Liver (tissue), 3 donors: Measurements from ENCODE around the gene RAB11A.
"Not testable (repeated sequence)": the region's sequence is repeated elsewhere in the genome, so short reads cannot be mapped to it uniquely, and the experiment has no call there.

Experiments used
- EGR1 ChIP-seq, 2 donors: IDR thresholded peaks; 2 replicates each; pipeline ENCODE4 v1.6.1; 2016 to 2018; ENCODE audit warnings: antibody characterized with exemption in 2 of 2, low read depth in 2 of 2
- GABPA ChIP-seq, 2 donors: IDR thresholded peaks in 1 of 2; conservative IDR thresholded peaks in 1 of 2; 2 replicates each; pipeline ENCODE4 v1.6.1; 2016; ENCODE audit warnings: antibody characterized with exemption in 2 of 2, mild to moderate bottlenecking in 1 of 2, moderate library complexity in 1 of 2
- HNF4A ChIP-seq, 2 donors: conservative IDR thresholded peaks; 2 replicates each; pipeline ENCODE4 v1.6.1; 2016; ENCODE audit warnings: antibody characterized with exemption in 2 of 2, mild to moderate bottlenecking in 2 of 2
- JUND ChIP-seq, 2 donors: IDR thresholded peaks; 2 replicates each; pipeline ENCODE4 v1.6.1; 2016; ENCODE audit warnings: antibody characterized with exemption in 2 of 2
- MAX ChIP-seq: IDR thresholded peaks from 2 replicates; pipeline ENCODE4 v1.6.1; 2016; ENCODE audit warnings: antibody characterized with exemption
- RAD21 ChIP-seq, 2 donors: IDR thresholded peaks; 2 replicates each; pipeline ENCODE4 v1.6.1; 2016; ENCODE audit warnings: antibody characterized with exemption in 2 of 2, mild to moderate bottlenecking in 2 of 2
- SP1 ChIP-seq: IDR thresholded peaks from 2 replicates; pipeline ENCODE4 v1.6.1; 2018; ENCODE audit warnings: antibody characterized with exemption, mild to moderate bottlenecking
- YY1 ChIP-seq: IDR thresholded peaks from 2 replicates; pipeline ENCODE4 v1.6.1; 2016; ENCODE audit warnings: antibody characterized with exemption, mild to moderate bottlenecking
- TF ChIP-seq, protein P1 (sequence below): fragments of 150-350 bp; IDR thresholded peaks from 2 replicates; pipeline ENCODE4 v1.5.1; 2017; ENCODE audit warnings: improper control_type of control experiment, low read depth, low read length; ENCODE audit not compliant: missing input control
- TF ChIP-seq, protein P2 (sequence below): IDR thresholded peaks from 2 replicates; pipeline ENCODE4 v1.6.1; 2016; ENCODE audit warnings: antibody characterized with exemption, mild to moderate bottlenecking
- donor health status: healthy.
- donor health status: healthy.

- TF ChIP-seq GABPA (IDR thresholded peaks at IDR 0.05 in 1 of 2, conservative IDR thresholded peaks at IDR 0.05 in 1 of 2); MAX; YY1; RAD21 (IDR thresholded peaks at IDR 0.05); SP1; HNF4A (conservative IDR thresholded peaks at IDR 0.05); JUND (IDR thresholded peaks at IDR 0.05); EGR1 (IDR thresholded peaks at IDR 0.05; ENCODE audit: low read depth in 2 of 2): not testable (repeated sequence)
- TF ChIP-seq, protein P1, sequence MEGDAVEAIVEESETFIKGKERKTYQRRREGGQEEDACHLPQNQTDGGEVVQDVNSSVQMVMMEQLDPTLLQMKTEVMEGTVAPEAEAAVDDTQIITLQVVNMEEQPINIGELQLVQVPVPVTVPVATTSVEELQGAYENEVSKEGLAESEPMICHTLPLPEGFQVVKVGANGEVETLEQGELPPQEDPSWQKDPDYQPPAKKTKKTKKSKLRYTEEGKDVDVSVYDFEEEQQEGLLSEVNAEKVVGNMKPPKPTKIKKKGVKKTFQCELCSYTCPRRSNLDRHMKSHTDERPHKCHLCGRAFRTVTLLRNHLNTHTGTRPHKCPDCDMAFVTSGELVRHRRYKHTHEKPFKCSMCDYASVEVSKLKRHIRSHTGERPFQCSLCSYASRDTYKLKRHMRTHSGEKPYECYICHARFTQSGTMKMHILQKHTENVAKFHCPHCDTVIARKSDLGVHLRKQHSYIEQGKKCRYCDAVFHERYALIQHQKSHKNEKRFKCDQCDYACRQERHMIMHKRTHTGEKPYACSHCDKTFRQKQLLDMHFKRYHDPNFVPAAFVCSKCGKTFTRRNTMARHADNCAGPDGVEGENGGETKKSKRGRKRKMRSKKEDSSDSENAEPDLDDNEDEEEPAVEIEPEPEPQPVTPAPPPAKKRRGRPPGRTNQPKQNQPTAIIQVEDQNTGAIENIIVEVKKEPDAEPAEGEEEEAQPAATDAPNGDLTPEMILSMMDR = not testable (repeated sequence)
- TF ChIP-seq, protein P2, sequence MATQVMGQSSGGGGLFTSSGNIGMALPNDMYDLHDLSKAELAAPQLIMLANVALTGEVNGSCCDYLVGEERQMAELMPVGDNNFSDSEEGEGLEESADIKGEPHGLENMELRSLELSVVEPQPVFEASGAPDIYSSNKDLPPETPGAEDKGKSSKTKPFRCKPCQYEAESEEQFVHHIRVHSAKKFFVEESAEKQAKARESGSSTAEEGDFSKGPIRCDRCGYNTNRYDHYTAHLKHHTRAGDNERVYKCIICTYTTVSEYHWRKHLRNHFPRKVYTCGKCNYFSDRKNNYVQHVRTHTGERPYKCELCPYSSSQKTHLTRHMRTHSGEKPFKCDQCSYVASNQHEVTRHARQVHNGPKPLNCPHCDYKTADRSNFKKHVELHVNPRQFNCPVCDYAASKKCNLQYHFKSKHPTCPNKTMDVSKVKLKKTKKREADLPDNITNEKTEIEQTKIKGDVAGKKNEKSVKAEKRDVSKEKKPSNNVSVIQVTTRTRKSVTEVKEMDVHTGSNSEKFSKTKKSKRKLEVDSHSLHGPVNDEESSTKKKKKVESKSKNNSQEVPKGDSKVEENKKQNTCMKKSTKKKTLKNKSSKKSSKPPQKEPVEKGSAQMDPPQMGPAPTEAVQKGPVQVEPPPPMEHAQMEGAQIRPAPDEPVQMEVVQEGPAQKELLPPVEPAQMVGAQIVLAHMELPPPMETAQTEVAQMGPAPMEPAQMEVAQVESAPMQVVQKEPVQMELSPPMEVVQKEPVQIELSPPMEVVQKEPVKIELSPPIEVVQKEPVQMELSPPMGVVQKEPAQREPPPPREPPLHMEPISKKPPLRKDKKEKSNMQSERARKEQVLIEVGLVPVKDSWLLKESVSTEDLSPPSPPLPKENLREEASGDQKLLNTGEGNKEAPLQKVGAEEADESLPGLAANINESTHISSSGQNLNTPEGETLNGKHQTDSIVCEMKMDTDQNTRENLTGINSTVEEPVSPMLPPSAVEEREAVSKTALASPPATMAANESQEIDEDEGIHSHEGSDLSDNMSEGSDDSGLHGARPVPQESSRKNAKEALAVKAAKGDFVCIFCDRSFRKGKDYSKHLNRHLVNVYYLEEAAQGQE = not testable (repeated sequence)
These were observed 2.6 kb downstream of the RAB11A start for GRCh38 chr15:65871886-65872285.
